Ovary (tissue), 3 donors: ENCODE measurements around the gene GBF1.
"Not testable (repeated sequence)": the region's sequence is repeated elsewhere in the genome, so short reads cannot be mapped to it uniquely, and the experiment has no call there.

Experiments
- POLR2A ChIP-seq: fragments of 450-650 bp; IDR thresholded peaks from one replicate; pipeline ENCODE4 v1.6.1; 2017; ENCODE audit warnings: antibody characterized with exemption, mild to moderate bottlenecking, moderate library complexity
- TF ChIP-seq, protein P1 (sequence below), 3 donors: fragments of 450-650 bp in 2 of 3; fragments of 200-600 bp in 1 of 3; IDR thresholded peaks; one replicate each; pipeline versions ENCODE4 v1.5.1 to v1.8.0; 2016 to 2022; ENCODE audit warnings: antibody characterized with exemption in 3 of 3, mild to moderate bottlenecking in 1 of 3
- donor health status: DM: no; HTN: no; CAD: no.

DNA sequence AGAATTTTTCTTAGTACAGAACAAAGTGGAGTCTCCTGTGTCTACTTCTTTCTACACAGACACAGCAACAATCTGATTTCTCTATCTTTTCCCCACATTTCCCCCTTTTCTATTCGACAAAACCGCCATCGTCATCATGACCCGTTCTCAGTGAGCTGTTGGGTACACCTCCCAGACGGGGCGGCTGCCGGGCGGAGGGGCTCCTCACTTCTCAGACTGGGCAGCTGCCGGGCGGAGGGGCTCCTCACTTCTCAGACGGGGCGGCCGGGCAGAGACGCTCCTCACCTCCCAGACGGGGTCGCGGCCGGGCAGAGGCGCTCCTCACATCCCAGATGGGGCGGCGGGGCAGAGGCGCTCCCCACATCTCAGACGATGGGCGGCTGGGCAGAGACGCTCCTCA is 56.0 kb downstream of the GBF1 start:
- TF ChIP-seq, protein P1, sequence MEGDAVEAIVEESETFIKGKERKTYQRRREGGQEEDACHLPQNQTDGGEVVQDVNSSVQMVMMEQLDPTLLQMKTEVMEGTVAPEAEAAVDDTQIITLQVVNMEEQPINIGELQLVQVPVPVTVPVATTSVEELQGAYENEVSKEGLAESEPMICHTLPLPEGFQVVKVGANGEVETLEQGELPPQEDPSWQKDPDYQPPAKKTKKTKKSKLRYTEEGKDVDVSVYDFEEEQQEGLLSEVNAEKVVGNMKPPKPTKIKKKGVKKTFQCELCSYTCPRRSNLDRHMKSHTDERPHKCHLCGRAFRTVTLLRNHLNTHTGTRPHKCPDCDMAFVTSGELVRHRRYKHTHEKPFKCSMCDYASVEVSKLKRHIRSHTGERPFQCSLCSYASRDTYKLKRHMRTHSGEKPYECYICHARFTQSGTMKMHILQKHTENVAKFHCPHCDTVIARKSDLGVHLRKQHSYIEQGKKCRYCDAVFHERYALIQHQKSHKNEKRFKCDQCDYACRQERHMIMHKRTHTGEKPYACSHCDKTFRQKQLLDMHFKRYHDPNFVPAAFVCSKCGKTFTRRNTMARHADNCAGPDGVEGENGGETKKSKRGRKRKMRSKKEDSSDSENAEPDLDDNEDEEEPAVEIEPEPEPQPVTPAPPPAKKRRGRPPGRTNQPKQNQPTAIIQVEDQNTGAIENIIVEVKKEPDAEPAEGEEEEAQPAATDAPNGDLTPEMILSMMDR (IDR thresholded peaks at IDR 0.05), result not testable (repeated sequence)
- TF ChIP-seq POLR2A, result not testable (repeated sequence)
